Measurements from ENCODE around the gene ANKFN1.

ANKFN1 gene

GRCh38 chr17:56528696-56529095, 375.4 kb downstream of the ANKFN1 start:
- no peak for DNase-seq (ENCODE audit: extremely low read depth, low read depth)
- no peak for TF ChIP-seq CTCF (IDR thresholded peaks at IDR 0.05; ENCODE audit: low read depth, low read length, missing control alignments)
- H3K4me3 ChIP-seq (replicated peaks; ENCODE audit: low read depth, low read length): no peak overlapping the region

- TF ChIP-seq CTCF (IDR thresholded peaks at IDR 0.05; ENCODE audit: low read depth, low read length, missing control alignments): no peak
- no peak overlapping the region for H3K4me3 ChIP-seq (replicated peaks; ENCODE audit: low read depth, low read length)
- no peak for DNase-seq (ENCODE audit: extremely low read depth, low read depth)
Measured at GRCh38 chr17:56532926-56533325, 379.7 kb downstream of the ANKFN1 start.

- H3K4me3 ChIP-seq (replicated peaks; ENCODE audit: low read depth, low read length): no peak overlapping the region
- no peak for TF ChIP-seq CTCF (IDR thresholded peaks at IDR 0.05; ENCODE audit: low read depth, low read length, missing control alignments)
- DNase-seq (ENCODE audit: extremely low read depth, low read depth): no peak
Measured at GRCh38 chr17:56536766-56537165, 383.5 kb downstream of the ANKFN1 start.

- no peak for DNase-seq (ENCODE audit: extremely low read depth, low read depth)
- H3K4me3 ChIP-seq (replicated peaks; ENCODE audit: low read depth, low read length): no peak overlapping the region
- no peak for TF ChIP-seq CTCF (IDR thresholded peaks at IDR 0.05; ENCODE audit: low read depth, low read length, missing control alignments)
Measured at GRCh38 chr17:56540836-56541235, 387.6 kb downstream of the ANKFN1 start.

- no peak for DNase-seq (ENCODE audit: extremely low read depth, low read depth)
- no peak for TF ChIP-seq CTCF (IDR thresholded peaks at IDR 0.05; ENCODE audit: low read depth, low read length, missing control alignments)
- no peak overlapping the region for H3K4me3 ChIP-seq (replicated peaks; ENCODE audit: low read depth, low read length)
Measured at GRCh38 chr17:56543280-56543679, 390.0 kb downstream of the ANKFN1 start.

GRCh38 chr17:56545106-56545505, 391.8 kb downstream of the ANKFN1 start:
- no peak overlapping the region for H3K4me3 ChIP-seq (replicated peaks; ENCODE audit: low read depth, low read length)
- no peak for TF ChIP-seq CTCF (IDR thresholded peaks at IDR 0.05; ENCODE audit: low read depth, low read length, missing control alignments)
- DNase-seq (ENCODE audit: extremely low read depth, low read depth): no peak

- no peak for TF ChIP-seq CTCF (IDR thresholded peaks at IDR 0.05; ENCODE audit: low read depth, low read length, missing control alignments)
- no peak overlapping the region for H3K4me3 ChIP-seq (replicated peaks; ENCODE audit: low read depth, low read length)
- DNase-seq (ENCODE audit: extremely low read depth, low read depth): no peak
Measured at GRCh38 chr17:56545930-56546329, 392.7 kb downstream of the ANKFN1 start.
